Activated T-helper 9 cell treated with anti-CD3 and anti-CD28 coated beads, Interleukin-2, amount 50 U/mL, for 16 hours (primary cell): ENCODE results near the gene IP6K1.
"Not testable (repeated sequence)": the region's sequence is repeated elsewhere in the genome, so short reads cannot be mapped to it uniquely, and the experiment has no call there.

Experiments used
- DNase-seq: peaks from one replicate; pipeline ENCODE4 v3.0.0-alpha.2; 2020; ENCODE audit warnings: low read depth

IP6K1 gene

DNA sequence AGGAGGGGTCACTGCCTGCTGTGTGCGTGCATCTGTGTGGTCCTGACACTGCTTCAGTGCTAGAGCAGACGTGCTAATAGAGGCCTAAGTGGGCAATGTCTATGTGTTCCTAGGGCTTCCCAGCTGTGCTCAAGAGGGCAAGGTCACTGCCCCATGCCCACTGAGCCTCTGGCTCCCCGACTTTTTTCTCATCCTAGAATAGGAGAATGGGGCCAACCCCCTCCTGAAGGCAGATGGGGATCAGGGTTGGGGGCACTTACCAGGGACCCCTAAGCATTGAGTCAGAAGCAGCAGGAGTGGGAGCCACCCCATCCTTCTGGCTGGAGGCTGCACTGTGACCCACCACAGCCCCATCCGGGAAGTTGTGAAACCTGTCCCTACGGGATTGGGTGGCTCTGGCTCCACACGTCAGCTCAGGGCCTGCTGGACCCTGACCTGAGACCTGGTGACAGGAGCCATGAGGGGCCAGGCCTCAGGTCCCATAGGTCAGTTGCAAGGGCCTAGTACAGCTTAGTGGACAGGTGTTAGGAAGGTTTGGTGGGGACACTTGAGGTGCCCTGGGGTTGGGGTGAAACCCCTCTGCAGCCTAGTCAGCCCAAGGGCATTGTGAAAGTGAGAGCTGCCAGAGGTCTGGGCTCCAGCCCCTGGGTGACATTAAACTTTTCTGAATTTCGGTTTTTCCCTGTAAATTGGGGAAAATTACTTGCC, 97.8 kb downstream of the IP6K1 start:
- not testable (repeated sequence) for DNase-seq

DNA sequence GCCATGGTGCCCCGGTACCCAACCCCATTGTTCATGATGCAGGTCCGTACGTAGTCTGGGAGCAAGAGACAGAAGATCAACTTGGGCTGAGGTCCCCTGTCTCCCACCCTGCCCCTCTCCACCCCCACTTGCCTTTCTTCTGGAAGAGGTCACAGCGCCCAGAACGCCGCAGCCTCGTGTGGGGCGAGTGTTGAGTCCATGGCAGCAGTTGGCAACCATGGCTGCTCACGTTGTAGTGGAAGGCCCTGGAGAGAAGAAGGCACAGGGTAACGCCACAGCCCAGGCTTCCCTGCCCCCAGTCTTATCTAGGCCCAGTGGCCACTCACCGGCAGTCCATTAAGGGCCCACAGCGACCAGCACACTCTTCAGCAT, 98.9 kb downstream of the IP6K1 start:
- DNase-seq, result not testable (repeated sequence)

DNA sequence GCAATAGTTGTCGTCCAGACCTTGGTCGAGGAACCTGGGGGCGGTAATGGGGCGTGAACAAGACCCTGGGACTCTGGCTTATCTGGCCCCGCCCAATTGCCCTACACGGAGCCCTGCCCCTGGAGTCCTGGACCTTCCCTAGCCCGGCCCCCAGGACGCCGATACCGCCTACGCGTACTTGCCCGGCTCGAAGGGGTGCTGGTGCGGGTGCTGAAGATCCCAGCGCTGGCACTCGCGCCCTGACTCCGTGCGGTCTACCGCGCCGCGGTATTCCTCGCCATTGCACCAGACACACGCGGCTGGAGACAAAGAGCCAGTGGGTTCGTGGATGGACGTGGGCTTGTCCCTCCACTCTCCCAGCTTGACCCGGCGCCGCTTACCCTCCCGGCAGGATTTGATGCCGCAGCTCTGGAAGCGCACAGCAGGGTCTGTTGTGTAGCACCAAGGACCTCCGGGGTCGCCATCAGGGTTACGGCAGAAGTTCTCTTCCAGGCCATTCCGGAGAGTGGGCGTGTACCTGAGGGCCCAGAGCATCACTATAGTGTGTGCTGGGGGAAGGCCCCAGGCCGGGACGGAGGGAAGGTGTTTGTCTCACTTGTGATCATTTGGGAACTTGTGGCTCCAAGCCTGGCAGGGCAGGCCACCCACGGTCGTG, 99.4 kb downstream of the IP6K1 start:
- DNase-seq, result not testable (repeated sequence)

DNA sequence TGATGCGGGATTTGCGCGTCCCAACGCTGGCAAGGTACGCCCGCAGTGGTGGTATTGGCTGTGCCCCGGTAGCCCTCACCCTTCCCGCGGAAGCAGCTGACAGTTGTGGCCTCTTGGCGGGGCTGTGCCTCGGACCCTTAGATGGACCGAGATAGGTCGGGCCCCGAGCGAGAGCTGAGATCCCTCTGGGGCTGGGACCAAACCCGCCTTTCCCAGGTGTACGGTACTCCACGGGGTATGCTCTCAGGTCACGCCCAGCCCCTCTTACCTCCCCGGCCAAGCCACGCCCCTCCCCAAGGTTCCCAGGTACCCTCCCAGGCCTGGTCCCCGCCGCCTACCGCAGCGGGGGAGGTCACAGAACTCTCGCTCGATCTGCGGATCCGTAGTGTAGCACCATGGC, 100.0 kb downstream of the IP6K1 start:
- DNase-seq, result not testable (repeated sequence)

DNA sequence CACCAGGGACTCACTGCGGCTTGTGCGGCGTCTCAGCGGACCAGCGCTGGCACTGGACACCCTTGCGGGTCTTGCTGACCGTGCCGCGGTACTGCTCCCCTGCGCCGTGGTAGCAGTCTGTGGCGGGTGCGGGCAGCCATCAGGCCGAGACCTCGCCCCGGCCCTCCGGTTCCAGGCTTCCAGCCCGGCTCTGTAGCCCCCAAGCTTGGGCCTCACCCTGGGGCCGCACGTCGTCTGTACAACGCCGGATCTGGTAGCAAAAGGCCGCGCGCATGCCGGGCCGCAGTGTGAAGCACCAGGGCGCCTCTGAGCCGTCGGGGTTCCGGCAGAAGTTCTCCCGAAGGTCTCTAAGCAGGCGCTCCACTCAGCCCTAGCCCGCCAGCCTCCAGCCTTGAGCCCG, 100.5 kb downstream of the IP6K1 start:
- DNase-seq, result not testable (repeated sequence)

DNA sequence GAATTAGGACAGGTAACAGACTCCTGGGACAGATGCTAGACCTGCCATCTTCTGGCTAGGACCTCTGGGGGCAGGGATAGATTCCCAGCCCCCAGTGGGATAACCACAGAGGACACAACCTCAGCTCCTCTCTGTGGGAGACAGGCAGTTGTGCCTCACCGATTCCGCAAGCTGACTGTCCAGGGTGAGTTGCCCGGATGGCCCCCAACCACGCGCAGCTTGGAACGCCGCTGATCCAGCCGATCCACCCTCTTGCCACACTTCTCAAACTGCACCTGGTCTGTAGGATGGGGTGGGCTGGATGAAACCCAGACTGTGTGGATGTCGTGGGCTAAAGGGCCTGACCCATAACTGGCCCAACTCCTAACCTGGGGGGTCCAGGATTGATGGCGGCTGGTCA, 101.2 kb downstream of the IP6K1 start:
- DNase-seq, result not testable (repeated sequence)

DNA sequence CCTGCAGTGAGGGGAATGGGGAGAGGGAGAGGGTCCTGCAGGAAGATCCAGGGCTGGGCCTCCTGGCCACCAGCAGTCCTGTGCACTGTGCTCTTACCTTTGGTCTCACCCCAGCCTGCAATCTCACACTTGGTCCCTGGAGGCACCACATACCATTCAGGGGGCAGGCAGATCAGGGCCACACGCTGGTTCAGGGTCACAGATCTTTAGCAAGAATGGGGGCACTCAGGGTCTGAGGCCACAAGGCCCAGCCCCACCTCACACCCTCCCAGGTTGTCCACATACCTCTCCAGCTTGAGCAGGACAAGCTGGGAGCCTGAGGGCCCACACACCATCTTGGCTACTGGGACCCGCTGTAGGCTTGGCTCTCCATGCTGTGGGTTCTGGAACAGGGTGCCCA, 101.9 kb downstream of the IP6K1 start:
- not testable (repeated sequence) for DNase-seq

DNA sequence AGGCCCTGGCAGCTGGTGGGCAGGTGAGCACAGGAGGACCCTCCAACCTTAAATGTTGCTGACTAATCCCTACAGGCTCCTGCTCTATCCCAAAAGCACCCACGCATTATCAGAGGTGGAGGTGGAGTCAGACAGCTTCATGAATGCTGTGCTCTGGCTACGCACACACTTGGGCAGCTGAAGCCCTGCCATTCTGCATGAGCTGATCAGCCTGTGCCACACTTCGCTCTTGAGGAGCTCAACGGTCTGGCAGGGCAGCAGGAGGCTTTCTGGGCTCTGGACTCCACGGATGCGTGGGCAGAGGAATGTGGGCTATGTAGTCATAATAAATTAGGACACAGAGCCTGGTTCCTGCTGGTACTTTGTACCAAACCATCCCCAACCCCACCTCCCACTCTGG, 103.2 kb downstream of the IP6K1 start:
- DNase-seq, result no peak

DNA sequence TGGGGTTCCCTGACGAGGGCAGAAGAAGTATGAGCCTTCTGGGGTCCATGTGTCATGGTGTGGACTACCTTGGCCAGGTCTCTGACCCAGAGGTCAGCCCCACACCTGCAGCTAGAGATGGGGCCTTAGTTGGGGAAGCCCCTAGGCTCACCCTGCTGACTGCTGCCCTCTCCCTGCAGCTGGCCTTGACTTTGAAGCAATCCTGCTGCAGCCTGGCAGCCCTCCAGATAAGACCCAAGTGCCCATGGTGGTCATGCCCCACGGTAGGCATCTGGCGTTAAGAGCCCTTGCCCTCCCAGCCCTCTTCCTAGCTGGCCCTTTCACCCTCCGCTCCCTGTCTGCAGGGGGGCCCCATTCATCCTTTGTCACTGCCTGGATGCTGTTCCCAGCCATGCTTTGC, 104.8 kb downstream of the IP6K1 start:
- DNase-seq, result no peak

DNA sequence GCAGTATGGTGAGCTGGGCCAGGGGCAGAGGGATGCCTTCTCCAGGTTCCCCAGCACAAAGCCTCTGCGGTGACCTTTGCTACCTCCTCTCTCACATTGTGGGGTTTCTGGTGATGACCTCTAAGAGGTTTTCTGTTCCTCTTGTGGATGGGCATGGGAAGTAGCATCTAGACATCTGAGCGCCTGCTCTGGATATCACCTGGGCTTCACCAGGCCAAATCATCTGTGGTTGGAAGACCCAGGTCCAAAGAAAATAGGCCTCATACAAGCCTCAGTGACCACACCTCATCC, 105.2 kb downstream of the IP6K1 start:
- no peak for DNase-seq

DNA sequence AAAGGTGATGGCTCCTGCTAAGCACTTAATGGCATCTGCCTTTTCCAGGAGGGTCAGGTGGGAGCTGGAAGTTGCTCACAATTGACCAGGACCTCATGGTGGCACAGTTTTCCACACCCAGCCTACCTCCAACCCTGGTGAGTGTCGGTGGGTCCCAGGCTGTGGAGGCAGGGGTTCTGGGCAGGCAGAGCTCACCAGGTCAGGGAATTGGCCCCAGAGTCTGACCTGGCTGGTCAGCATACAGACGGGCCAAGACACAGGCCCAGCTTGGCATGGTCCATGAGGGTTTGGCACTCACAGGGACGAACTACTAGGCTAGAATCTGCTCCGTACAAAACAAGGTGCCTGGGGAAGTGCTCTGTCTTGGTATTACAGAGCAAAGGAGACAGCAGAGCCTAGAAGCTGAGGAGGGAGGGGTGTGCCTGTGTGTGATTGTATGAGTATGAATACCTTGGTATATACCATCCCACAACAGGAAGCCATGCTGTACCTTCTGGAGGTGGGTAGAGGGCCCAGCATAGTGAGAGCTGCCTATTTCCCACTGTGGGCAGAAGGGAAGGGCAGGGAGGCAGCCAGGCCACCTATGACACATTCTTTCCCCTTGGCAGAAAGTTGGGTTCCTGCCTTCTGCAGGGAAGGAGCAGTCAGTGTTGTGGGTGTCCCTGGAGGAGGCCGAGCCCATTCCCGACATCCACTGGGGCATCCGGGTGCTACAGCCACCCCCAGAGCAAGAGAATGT, 105.7 kb downstream of the IP6K1 start:
- no peak for DNase-seq

DNA sequence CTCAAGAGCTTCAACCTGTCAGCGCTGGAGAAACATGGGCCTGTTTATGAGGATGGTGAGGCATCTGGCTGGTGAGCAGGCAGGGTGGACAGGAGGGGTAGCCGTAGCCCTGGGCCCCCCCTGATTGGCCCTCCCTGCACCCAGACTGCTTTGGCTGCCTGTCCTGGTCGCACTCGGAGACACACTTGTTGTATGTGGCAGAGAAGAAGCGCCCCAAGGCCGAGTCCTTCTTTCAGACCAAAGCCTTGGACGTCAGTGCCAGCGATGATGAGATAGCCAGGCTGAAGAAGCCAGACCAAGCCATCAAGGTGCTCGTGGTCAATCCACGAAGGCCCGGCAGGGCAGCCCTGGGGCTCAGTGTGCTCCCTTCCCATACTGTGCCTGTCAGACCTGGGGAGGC, 110.4 kb downstream of the IP6K1 start:
- DNase-seq, result no peak

DNA sequence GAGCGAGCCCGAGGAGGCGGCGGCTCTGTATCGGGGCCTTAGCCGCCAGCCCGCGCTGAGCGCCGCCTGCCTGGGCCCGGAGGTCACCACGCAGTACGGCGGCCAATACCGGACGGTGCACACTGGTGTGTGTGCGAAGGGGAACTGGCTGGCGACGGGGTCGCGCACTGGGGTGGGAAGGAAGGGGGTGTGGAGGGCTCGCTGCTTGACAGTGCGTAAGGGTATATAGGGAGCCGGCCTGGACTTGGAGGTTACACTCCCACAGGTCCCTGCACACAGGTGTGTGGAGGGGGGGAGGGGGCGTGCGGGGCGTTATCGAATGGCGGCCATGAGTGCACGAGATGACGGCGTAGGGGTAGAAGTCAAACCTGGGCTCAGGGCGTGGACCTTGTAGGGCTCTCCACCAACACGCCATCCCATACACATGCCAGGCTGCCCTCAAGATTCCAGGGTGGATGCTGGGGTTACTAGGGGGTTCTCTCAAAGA, 111.8 kb downstream of the IP6K1 start:
- DNase-seq, result peak; percentile 13
